Transverse colon (tissue), 3 donors: ENCODE data around the gene GPR156.

Experiments
- EP300 ChIP-seq: sonication (generic); formaldehyde crosslinking; IDR thresholded peaks from one replicate; pipeline ENCODE4 v1.6.1; 2017; ENCODE audit warnings: antibody characterized with exemption, low read depth
- POLR2A ChIP-seq: fragments of 450-650 bp; IDR thresholded peaks from one replicate; pipeline ENCODE4 v1.6.1; 2016; ENCODE audit warnings: antibody characterized with exemption, mild to moderate bottlenecking, moderate library complexity
- TF ChIP-seq, protein P1 (sequence below), 5 experiments: fragments of 200-600 bp in 3 of 5; fragments of 450-650 bp in 2 of 5; sonication (generic) in 3 of 5; IDR thresholded peaks; 1 replicate in 2 of 5; 2 replicates in 3 of 5; pipeline ENCODE4 v1.5.1; 2016 to 2017; ENCODE audit warnings: antibody characterized with exemption in 5 of 5, inconsistent platforms in 3 of 5, mild to moderate bottlenecking in 2 of 5, moderate library complexity in 1 of 5

DNA sequence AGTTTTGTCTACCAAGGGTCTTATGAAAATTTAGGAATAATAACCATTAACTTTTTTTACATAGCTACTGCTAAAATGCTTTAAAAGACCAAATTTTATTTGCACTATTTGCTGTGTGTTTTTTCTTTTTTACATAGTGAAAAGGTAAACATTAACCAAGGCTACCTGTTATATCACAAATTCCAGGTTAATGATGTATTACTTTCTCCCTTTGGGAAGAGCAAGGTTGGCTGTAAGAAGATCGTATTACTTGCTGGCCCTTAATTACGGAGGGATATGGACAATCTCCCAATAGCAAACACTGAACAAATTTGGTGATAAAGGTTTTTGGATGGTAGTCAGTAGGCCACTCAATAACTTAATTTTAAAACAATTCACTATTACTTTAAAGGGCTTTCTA is 41.8 kb upstream of the GPR156 start:
- TF ChIP-seq, protein P1, sequence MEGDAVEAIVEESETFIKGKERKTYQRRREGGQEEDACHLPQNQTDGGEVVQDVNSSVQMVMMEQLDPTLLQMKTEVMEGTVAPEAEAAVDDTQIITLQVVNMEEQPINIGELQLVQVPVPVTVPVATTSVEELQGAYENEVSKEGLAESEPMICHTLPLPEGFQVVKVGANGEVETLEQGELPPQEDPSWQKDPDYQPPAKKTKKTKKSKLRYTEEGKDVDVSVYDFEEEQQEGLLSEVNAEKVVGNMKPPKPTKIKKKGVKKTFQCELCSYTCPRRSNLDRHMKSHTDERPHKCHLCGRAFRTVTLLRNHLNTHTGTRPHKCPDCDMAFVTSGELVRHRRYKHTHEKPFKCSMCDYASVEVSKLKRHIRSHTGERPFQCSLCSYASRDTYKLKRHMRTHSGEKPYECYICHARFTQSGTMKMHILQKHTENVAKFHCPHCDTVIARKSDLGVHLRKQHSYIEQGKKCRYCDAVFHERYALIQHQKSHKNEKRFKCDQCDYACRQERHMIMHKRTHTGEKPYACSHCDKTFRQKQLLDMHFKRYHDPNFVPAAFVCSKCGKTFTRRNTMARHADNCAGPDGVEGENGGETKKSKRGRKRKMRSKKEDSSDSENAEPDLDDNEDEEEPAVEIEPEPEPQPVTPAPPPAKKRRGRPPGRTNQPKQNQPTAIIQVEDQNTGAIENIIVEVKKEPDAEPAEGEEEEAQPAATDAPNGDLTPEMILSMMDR (IDR thresholded peaks at IDR 0.05): no peak
- TF ChIP-seq POLR2A: no peak
- no peak for TF ChIP-seq EP300
